B cell (primary cell): ENCODE data around the gene RBP7. TPM values are rescaled to one million over a fixed set of nuclear protein-coding genes. Genes with fewer than 3 reads are reported as not detected.

ENCODE experiments used
- ATAC-seq: fragments of 200-7000 bp; cut with Tn5 transposase; one replicate; pipeline ENCODE4 v1.10.0; 2021; ENCODE audit warnings: low read depth, mild to moderate bottlenecking, moderate number of reproducible peaks, moderate library complexity
- CTCF ChIA-PET: fragments of 350-600 bp; sonication (Branson Sonifier 250); formaldehyde crosslinking; loops from one replicate; lab custom pipeline; 2021; ENCODE audit warnings: antibody characterized with exemption, inconsistent platforms; lab: Charles Lee
- POLR2A ChIA-PET: fragments of 350-600 bp; sonication (Branson Sonifier 250); formaldehyde crosslinking; loops from one replicate; lab custom pipeline; 2021; ENCODE audit warnings: antibody characterized with exemption; lab: Charles Lee
- DNase-seq: peaks from one replicate; pipeline ENCODE4 v3.0.0; 2013
- H2AFZ ChIP-seq: 2 replicates; pipeline ENCODE4 v1.6.1; 2012; ENCODE audit warnings: mild to moderate bottlenecking, low read depth, low read length; ENCODE audit not compliant: insufficient read depth, poor library complexity, severe bottlenecking
- H3K27ac ChIP-seq, 2 donors: 1 replicate in 1 of 2; 2 replicates in 1 of 2; pipeline ENCODE4 v1.5.1; 2012 to 2013; ENCODE audit warnings: low read length in 2 of 2, mild to moderate bottlenecking in 2 of 2, moderate library complexity in 1 of 2
- H3K27me3 ChIP-seq, 4 experiments: fragments of 200-600 bp in 1 of 4; sonication (generic) in 1 of 4; replicated peaks in 1 of 4; 1 replicate in 2 of 4; 2 replicates in 2 of 4; pipeline versions ENCODE4 v1.6.1 to v1.7.0; 2013 to 2016; ENCODE audit warnings: low read length in 3 of 4, mild to moderate bottlenecking in 2 of 4, mixed read lengths in 1 of 4, moderate library complexity in 1 of 4; ENCODE audit not compliant: insufficient read depth in 4 of 4, control insufficient read depth in 3 of 4; ENCODE audit errors: control extremely low read depth in 1 of 4
- H3K36me3 ChIP-seq, 2 experiments: replicated peaks in 1 of 2; 1 replicate in 1 of 2; 2 replicates in 1 of 2; pipeline versions ENCODE4 v1.6.1 to v1.7.1; 2013; ENCODE audit warnings: low read length in 1 of 2; ENCODE audit not compliant: insufficient read depth in 2 of 2, control insufficient read depth in 1 of 2; ENCODE audit errors: control extremely low read depth in 1 of 2, extremely low read depth in 1 of 2
- H3K4me1 ChIP-seq, 2 donors: fragments of 200-600 bp in 1 of 2; sonication (generic) in 1 of 2; 1 replicate in 1 of 2; 2 replicates in 1 of 2; pipeline versions ENCODE4 v1.5.1 to v1.6.1; 2013 to 2017; ENCODE audit warnings: low read length in 2 of 2; ENCODE audit not compliant: control insufficient read depth in 2 of 2, insufficient read depth in 2 of 2
- H3K4me2 ChIP-seq: replicated peaks from 2 replicates; pipeline ENCODE3; 2012; ENCODE audit warnings: mild to moderate bottlenecking, low read depth, low read length; ENCODE audit not compliant: poor library complexity, severe bottlenecking
- H3K4me3 ChIP-seq, 5 experiments: fragments of 200-600 bp in 1 of 5; sonication (generic) in 1 of 5; 1 replicate in 3 of 5; 2 replicates in 2 of 5; pipeline versions ENCODE4 v1.5.1 to v1.7.0; 2011 to 2016; ENCODE audit warnings: low read length in 4 of 5, mild to moderate bottlenecking in 4 of 5, low read depth in 2 of 5, control low read depth in 1 of 5, moderate library complexity in 1 of 5; ENCODE audit not compliant: insufficient read depth in 1 of 5; ENCODE audit errors: control extremely low read depth in 1 of 5, extremely low read depth in 1 of 5
- H3K79me2 ChIP-seq: fragments of 200-600 bp; sonication (generic); one replicate; pipeline ENCODE4 v1.6.0; 2016; ENCODE audit warnings: low read length; ENCODE audit not compliant: control insufficient read depth, insufficient read depth
- H3K9ac ChIP-seq: fragments of 200-600 bp; sonication (generic); 2 replicates; pipeline ENCODE4 v1.6.1; 2017; ENCODE audit warnings: mild to moderate bottlenecking, low read length, moderate library complexity
- H3K9me3 ChIP-seq, 3 donors: one replicate each; pipeline versions ENCODE4 v1.6.1 to v1.7.1; 2013; ENCODE audit warnings: low read length in 2 of 3; ENCODE audit not compliant: control insufficient read depth in 2 of 3, insufficient read depth in 1 of 3; ENCODE audit errors: control extremely low read depth in 1 of 3
- H4K20me1 ChIP-seq: 2 replicates; pipeline ENCODE4 v1.6.0; 2012; ENCODE audit warnings: mild to moderate bottlenecking, low read length; ENCODE audit not compliant: insufficient read depth, control insufficient read depth, poor library complexity, severe bottlenecking
- H3K27ac Mint-ChIP-seq: one replicate; pipeline ENCODE4 v1.8.0; 2021; ENCODE audit warnings: mixed read lengths
- H3K27me3 Mint-ChIP-seq: one replicate; pipeline ENCODE4 v1.8.0; 2021; ENCODE audit warnings: mixed read lengths
- H3K4me1 Mint-ChIP-seq: one replicate; pipeline ENCODE4 v1.8.0; 2021; ENCODE audit warnings: mixed read lengths
- H3K4me3 Mint-ChIP-seq: one replicate; pipeline ENCODE4 v1.8.0; 2021; ENCODE audit warnings: mixed read lengths
- H3K9me3 Mint-ChIP-seq: one replicate; pipeline ENCODE4 v1.8.0; 2022; ENCODE audit warnings: mixed read lengths; ENCODE audit not compliant: insufficient read depth
- CTCF ChIP-seq: fragments of 200-600 bp; IDR thresholded peaks from one replicate; pipeline ENCODE4 v1.8.0; 2022; ENCODE audit warnings: antibody characterized with exemption, mild to moderate bottlenecking
- EZH2 ChIP-seq: IDR thresholded peaks from 2 replicates; pipeline ENCODE4 v1.6.1; 2012; ENCODE audit warnings: borderline replicate concordance, low read depth, mild to moderate bottlenecking, moderate library complexity, low read length; ENCODE audit not compliant: insufficient read depth, poor library complexity, severe bottlenecking
- WGBS: methylation state at CpG from one replicate; pipeline ENCODE4 v1.1.5; 2013; ENCODE audit warnings: missing lambda C conversion rate; ENCODE audit not compliant: insufficient coverage; 5-methylcytosine and 5-hydroxymethylcytosine counted together
- intact Hi-C: fragments of 100-400 bp; cut with micrococcal nuclease; formaldehyde crosslinking; loops from one replicate; pipeline ENCODE4 v1.10.0; 2022
- polyA plus RNA-seq: library from polyadenylated mRNA; depleted of rRNA; stranded (reverse); fragments of >200 nt; gene quantifications from 2 replicates; pipeline ENCODE4 v1.2.3, GENCODE V29; 2012
- total RNA-seq, 2 donors: library from RNA; stranded (reverse); fragments of 120-200 nt in 1 of 2; gene quantifications; 1 replicate in 1 of 2; 2 replicates in 1 of 2; pipeline versions ENCODE4 v1.2.3 to v1.2.4, GENCODE V29; 2013 to 2022

The RBP7 gene
- total and polyA plus RNA-seq, 2 donors (not counting 1 experiment from before 2014, with no cell fraction given): 0.40 TPM; not detected in 1

GRCh38 chr1:10060311-10061100 lies 63.5 kb downstream of the RBP7 start:
- TF ChIP-seq CTCF (no peak), EZH2 (no peak)
- Mint-ChIP-seq H3K27me3 (no peaks in the 10 kb centered on the region), H3K4me1 (peaks cover 11% of the 10 kb centered on the region), H3K4me3 (no peak overlapping the region), H3K9me3 (no peaks in the 10 kb centered on the region), H3K27ac (no peak overlapping the region)
- Histone ChIP-seq H3K4me3 (no peak overlapping the region), H3K36me3 (peaks cover 0 to 20% of the 10 kb centered on the region in 2 experiments), H3K4me2 (no peak overlapping the region), H3K27me3 (no peaks in the 10 kb centered on the region), H3K4me1 (no peaks in the 10 kb centered on the region), H3K9ac (no peak overlapping the region), H3K9me3 (no peaks in the 10 kb centered on the region), H2AFZ (no peak overlapping the region), H3K27ac (no peak overlapping the region), H3K79me2 (peaks cover 85% of the 10 kb centered on the region), H4K20me1 (peaks cover 27% of the 10 kb centered on the region)
- ChIA-PET POLR2A (no interaction called here), CTCF (no interaction called here)
- no peak for DNase-seq
- ATAC-seq: no peak
- intact Hi-C loops: no loop called here
- WGBS: 95% methylated on average over 3 of the region's 8 CpGs

GRCh38 chr1:10061276-10061675 lies 64.2 kb downstream of the RBP7 start:
- H3K27ac ChIP-seq: no peak overlapping the region
- H3K9me3 ChIP-seq: no peaks in the 10 kb centered on the region
- CTCF ChIA-PET: no interaction called here
- POLR2A ChIA-PET: no interaction called here
- peaks cover 83% of the 10 kb centered on the region for H3K79me2 ChIP-seq
- intact Hi-C loops: no loop called here
- no peaks in the 10 kb centered on the region for H3K4me1 ChIP-seq
- no peak overlapping the region for H3K4me3 ChIP-seq
- H3K9me3 Mint-ChIP-seq: no peaks in the 10 kb centered on the region
- no peak overlapping the region for H3K27ac Mint-ChIP-seq
- no peak overlapping the region for H3K4me3 Mint-ChIP-seq
- H3K4me2 ChIP-seq: no peak overlapping the region
- H3K27me3 ChIP-seq: no peaks in the 10 kb centered on the region
- ATAC-seq (no peak), DNase-seq (no peak)
- H3K36me3 ChIP-seq: peaks cover 0 to 17% of the 10 kb centered on the region in 2 experiments
- H3K4me1 Mint-ChIP-seq: peaks cover 8% of the 10 kb centered on the region
- WGBS: 95% methylated on average over 4 of the region's 5 CpGs
- H3K27me3 Mint-ChIP-seq: no peaks in the 10 kb centered on the region
- no peak for TF ChIP-seq EZH2
- TF ChIP-seq CTCF: no peak
- no peak overlapping the region for H3K9ac ChIP-seq
- H2AFZ ChIP-seq: no peak overlapping the region
- peaks cover 27% of the 10 kb centered on the region for H4K20me1 ChIP-seq
